ENCODE results near the gene ASB3.
"Not testable (repeated sequence)": the region's sequence is repeated elsewhere in the genome, so short reads cannot be mapped to it uniquely, and the experiment has no call there.

ASB3 gene

DNA sequence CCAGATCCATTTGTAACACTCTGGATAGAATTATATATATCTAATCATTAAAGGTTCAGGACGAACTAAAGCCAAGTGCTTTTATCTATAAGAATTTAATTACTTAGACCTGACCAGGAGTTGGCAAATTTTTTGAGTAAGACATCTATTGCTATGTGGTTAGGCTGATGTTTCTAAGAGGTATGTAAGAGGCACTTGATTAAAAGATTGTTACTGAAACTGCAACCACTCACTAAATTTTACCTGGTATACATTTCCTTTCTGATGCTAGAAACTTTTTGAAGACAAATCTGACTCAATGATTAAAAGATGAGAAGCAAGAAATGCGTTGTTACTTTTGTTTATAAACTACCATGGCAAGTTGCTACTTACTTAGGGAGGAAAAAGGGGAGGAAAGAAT is 95.9 kb downstream of the ASB3 start:
- Histone ChIP-seq H3K4me1 (ENCODE audit: control insufficient read depth, low read depth, low read length) (no peaks in the 10 kb centered on the region), H3K27ac (ENCODE audit: low read length) (no peak overlapping the region), H3K36me3 (ENCODE audit: control insufficient read depth, low read depth, low read length) (no peaks in the 10 kb centered on the region), H3K9me3 (ENCODE audit: control insufficient read depth, low read depth, low read length) (no peaks in the 10 kb centered on the region), H3K4me3 (ENCODE audit: low read length) (no peak overlapping the region), H3K27me3 (ENCODE audit: control insufficient read depth, insufficient read depth, low read length) (no peaks in the 10 kb centered on the region), H3K9ac (ENCODE audit: low read length) (no peak overlapping the region)

DNA sequence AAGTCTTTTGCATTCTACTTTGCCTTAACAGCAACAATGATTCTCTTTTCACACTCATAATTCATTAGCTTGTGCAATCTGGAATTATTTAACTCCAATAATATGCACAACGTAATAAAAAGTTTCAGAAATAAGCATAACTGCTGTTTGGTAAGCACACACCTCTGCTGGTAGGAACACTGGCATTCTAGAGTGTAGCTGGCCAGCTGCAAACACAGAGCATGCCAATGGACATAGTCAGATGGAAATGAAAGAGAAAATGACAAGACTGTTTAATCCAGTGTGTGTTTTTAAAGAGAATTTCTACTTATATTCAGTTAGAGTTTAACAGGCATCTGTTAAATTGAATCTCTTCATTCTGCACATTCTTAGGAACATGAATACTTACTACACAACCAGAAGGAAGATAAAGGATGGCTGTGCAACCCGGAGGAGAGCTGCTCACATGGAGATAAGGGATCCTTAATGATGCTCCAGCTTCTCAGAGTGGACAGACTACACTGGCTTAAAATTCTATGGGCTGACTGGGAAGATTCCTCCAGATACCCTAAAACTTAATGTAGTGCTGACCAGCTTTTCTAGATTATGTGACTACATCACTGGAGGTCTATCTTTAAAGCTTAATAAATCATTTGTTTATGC is 113.8 kb downstream of the ASB3 start:
- no peaks in the 10 kb centered on the region for H3K27me3 ChIP-seq (ENCODE audit: control insufficient read depth, insufficient read depth, low read length)
- no peaks in the 10 kb centered on the region for H3K36me3 ChIP-seq (ENCODE audit: control insufficient read depth, low read depth, low read length)
- H3K27ac ChIP-seq (ENCODE audit: low read length), result no peak overlapping the region
- H3K4me3 ChIP-seq (ENCODE audit: low read length), result no peak overlapping the region
- H3K9me3 ChIP-seq (ENCODE audit: control insufficient read depth, low read depth, low read length), result no peaks in the 10 kb centered on the region
- no peak overlapping the region for H3K9ac ChIP-seq (ENCODE audit: low read length)
- no peaks in the 10 kb centered on the region for H3K4me1 ChIP-seq (ENCODE audit: control insufficient read depth, low read depth, low read length)

- Histone ChIP-seq H3K36me3 (ENCODE audit: control insufficient read depth, low read depth, low read length) (no peaks in the 10 kb centered on the region), H3K27me3 (ENCODE audit: control insufficient read depth, insufficient read depth, low read length) (no peaks in the 10 kb centered on the region), H3K27ac (ENCODE audit: low read length) (no peak overlapping the region), H3K9ac (ENCODE audit: low read length) (no peak overlapping the region), H3K4me3 (ENCODE audit: low read length) (no peak overlapping the region), H3K9me3 (ENCODE audit: control insufficient read depth, low read depth, low read length) (no peaks in the 10 kb centered on the region), H3K4me1 (ENCODE audit: control insufficient read depth, low read depth, low read length) (no peaks in the 10 kb centered on the region)
These were observed 116.4 kb downstream of the ASB3 start for GRCh38 chr2:53670331-53670730.

GRCh38 chr2:53668624-53669026 is 118.1 kb downstream of the ASB3 start:
- no peak overlapping the region for H3K4me3 ChIP-seq (ENCODE audit: low read length)
- H3K36me3 ChIP-seq (ENCODE audit: control insufficient read depth, low read depth, low read length), result no peaks in the 10 kb centered on the region
- H3K4me1 ChIP-seq (ENCODE audit: control insufficient read depth, low read depth, low read length), result no peaks in the 10 kb centered on the region
- no peak overlapping the region for H3K27ac ChIP-seq (ENCODE audit: low read length)
- no peaks in the 10 kb centered on the region for H3K27me3 ChIP-seq (ENCODE audit: control insufficient read depth, insufficient read depth, low read length)
- H3K9ac ChIP-seq (ENCODE audit: low read length), result no peak overlapping the region
- H3K9me3 ChIP-seq (ENCODE audit: control insufficient read depth, low read depth, low read length), result no peaks in the 10 kb centered on the region

DNA sequence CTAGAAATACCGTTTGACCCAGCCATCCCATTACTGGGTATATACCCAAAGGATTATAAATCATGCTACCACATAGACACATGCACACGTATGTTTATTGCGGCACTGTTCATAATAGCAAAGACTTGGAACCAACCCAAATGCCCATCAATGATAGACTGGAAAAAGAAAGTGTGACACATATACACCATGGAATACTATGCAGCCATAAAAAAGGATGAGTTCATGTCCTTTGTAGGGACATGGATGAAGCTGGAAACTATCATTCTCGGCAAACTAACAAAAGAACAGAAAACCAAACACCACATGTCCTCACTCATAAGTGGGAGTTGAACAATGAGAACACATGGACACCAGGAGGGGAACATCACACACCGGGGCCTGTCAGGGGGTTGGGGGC is 119.6 kb downstream of the ASB3 start:
- H3K9ac ChIP-seq (ENCODE audit: low read length); H3K4me1 ChIP-seq (ENCODE audit: control insufficient read depth, low read depth, low read length); H3K36me3 ChIP-seq (ENCODE audit: control insufficient read depth, low read depth, low read length); H3K27me3 ChIP-seq (ENCODE audit: control insufficient read depth, insufficient read depth, low read length); H3K27ac ChIP-seq (ENCODE audit: low read length); H3K4me3 ChIP-seq (ENCODE audit: low read length); H3K9me3 ChIP-seq (ENCODE audit: control insufficient read depth, low read depth, low read length): not testable (repeated sequence)

DNA sequence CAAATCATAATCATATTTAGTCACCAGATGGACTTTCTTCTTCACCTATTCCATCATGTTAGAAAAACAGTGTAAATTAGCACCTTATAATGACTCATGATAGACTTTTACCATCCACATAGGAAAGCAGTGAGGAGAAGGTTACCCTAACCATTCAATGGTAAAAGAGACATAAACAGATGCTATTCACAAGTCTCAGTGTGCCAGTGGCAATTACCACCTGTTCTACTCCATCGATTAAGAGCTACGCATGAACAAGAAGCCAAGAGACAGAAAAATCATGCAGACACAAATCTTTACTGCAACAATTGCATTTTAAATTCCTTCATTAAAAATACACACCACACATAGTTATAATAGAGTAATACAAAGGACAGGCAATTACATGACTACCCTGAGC is 125.9 kb downstream of the ASB3 start:
- Histone ChIP-seq H3K27ac (ENCODE audit: low read length) (no peak overlapping the region), H3K27me3 (ENCODE audit: control insufficient read depth, insufficient read depth, low read length) (no peaks in the 10 kb centered on the region), H3K9ac (ENCODE audit: low read length) (no peak overlapping the region), H3K36me3 (ENCODE audit: control insufficient read depth, low read depth, low read length) (no peaks in the 10 kb centered on the region), H3K4me3 (ENCODE audit: low read length) (no peak overlapping the region), H3K4me1 (ENCODE audit: control insufficient read depth, low read depth, low read length) (no peaks in the 10 kb centered on the region), H3K9me3 (ENCODE audit: control insufficient read depth, low read depth, low read length) (no peaks in the 10 kb centered on the region)

- not testable (repeated sequence) for H3K4me3 ChIP-seq (ENCODE audit: low read length); H3K36me3 ChIP-seq (ENCODE audit: control insufficient read depth, low read depth, low read length); H3K9me3 ChIP-seq (ENCODE audit: control insufficient read depth, low read depth, low read length); H3K27me3 ChIP-seq (ENCODE audit: control insufficient read depth, insufficient read depth, low read length); H3K4me1 ChIP-seq (ENCODE audit: control insufficient read depth, low read depth, low read length); H3K27ac ChIP-seq (ENCODE audit: low read length); H3K9ac ChIP-seq (ENCODE audit: low read length)
These were observed 128.3 kb downstream of the ASB3 start for GRCh38 chr2:53658474-53658873.

- no peaks in the 10 kb centered on the region for H3K9me3 ChIP-seq (ENCODE audit: control insufficient read depth, low read depth, low read length)
- no peaks in the 10 kb centered on the region for H3K27me3 ChIP-seq (ENCODE audit: control insufficient read depth, insufficient read depth, low read length)
- no peak overlapping the region for H3K9ac ChIP-seq (ENCODE audit: low read length)
- no peak overlapping the region for H3K27ac ChIP-seq (ENCODE audit: low read length)
- no peak overlapping the region for H3K4me3 ChIP-seq (ENCODE audit: low read length)
- H3K4me1 ChIP-seq (ENCODE audit: control insufficient read depth, low read depth, low read length), result no peaks in the 10 kb centered on the region
- no peaks in the 10 kb centered on the region for H3K36me3 ChIP-seq (ENCODE audit: control insufficient read depth, low read depth, low read length)
These were observed 131.5 kb downstream of the ASB3 start for GRCh38 chr2:53655256-53655655.

- no peaks in the 10 kb centered on the region for H3K36me3 ChIP-seq (ENCODE audit: control insufficient read depth, low read depth, low read length)
- no peak overlapping the region for H3K4me3 ChIP-seq (ENCODE audit: low read length)
- no peak overlapping the region for H3K9ac ChIP-seq (ENCODE audit: low read length)
- H3K27ac ChIP-seq (ENCODE audit: low read length), result no peak overlapping the region
- H3K27me3 ChIP-seq (ENCODE audit: control insufficient read depth, insufficient read depth, low read length), result no peaks in the 10 kb centered on the region
- no peaks in the 10 kb centered on the region for H3K9me3 ChIP-seq (ENCODE audit: control insufficient read depth, low read depth, low read length)
- H3K4me1 ChIP-seq (ENCODE audit: control insufficient read depth, low read depth, low read length), result no peaks in the 10 kb centered on the region
These were observed 132.4 kb downstream of the ASB3 start for GRCh38 chr2:53654396-53654795.

- Histone ChIP-seq H3K4me1 (ENCODE audit: control insufficient read depth, low read depth, low read length) (no peaks in the 10 kb centered on the region), H3K9me3 (ENCODE audit: control insufficient read depth, low read depth, low read length) (no peaks in the 10 kb centered on the region), H3K36me3 (ENCODE audit: control insufficient read depth, low read depth, low read length) (no peaks in the 10 kb centered on the region), H3K9ac (ENCODE audit: low read length) (no peak overlapping the region), H3K27ac (ENCODE audit: low read length) (no peak overlapping the region), H3K4me3 (ENCODE audit: low read length) (no peak overlapping the region), H3K27me3 (ENCODE audit: control insufficient read depth, insufficient read depth, low read length) (no peaks in the 10 kb centered on the region)
These were observed 134.6 kb downstream of the ASB3 start for GRCh38 chr2:53652131-53652530.

DNA sequence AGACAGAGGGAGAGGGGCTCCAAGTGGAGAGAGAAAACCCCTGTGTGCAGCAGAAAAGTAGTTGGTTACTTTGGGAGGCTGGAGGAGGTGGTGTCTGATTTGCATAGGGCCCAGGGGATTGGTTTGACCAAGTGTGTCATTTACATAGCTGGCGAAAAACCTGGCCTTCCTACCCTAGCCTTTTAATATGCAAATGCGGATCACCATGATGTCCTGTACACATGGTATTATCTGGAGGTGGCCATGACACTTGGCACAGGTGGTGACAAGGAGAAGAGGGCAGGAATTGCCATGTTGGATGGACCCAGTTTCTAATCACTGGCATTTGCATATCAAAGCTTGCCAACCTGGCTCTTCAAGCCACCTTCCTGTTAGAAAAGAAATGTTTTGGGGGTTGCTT is 140.0 kb downstream of the ASB3 start:
- Histone ChIP-seq H3K4me3 (ENCODE audit: low read length) (no peak overlapping the region), H3K27me3 (ENCODE audit: control insufficient read depth, insufficient read depth, low read length) (no peaks in the 10 kb centered on the region), H3K27ac (ENCODE audit: low read length) (no peak overlapping the region), H3K9ac (ENCODE audit: low read length) (no peak overlapping the region), H3K36me3 (ENCODE audit: control insufficient read depth, low read depth, low read length) (no peaks in the 10 kb centered on the region), H3K4me1 (ENCODE audit: control insufficient read depth, low read depth, low read length) (peaks cover 4% of the 10 kb centered on the region), H3K9me3 (ENCODE audit: control insufficient read depth, low read depth, low read length) (no peaks in the 10 kb centered on the region)

- Histone ChIP-seq H3K9me3 (ENCODE audit: control insufficient read depth, low read depth, low read length) (no peaks in the 10 kb centered on the region), H3K4me1 (ENCODE audit: control insufficient read depth, low read depth, low read length) (peaks cover 16% of the 10 kb centered on the region), H3K27ac (ENCODE audit: low read length) (no peak overlapping the region), H3K4me3 (ENCODE audit: low read length) (peak overlapping the region; percentile 21), H3K36me3 (ENCODE audit: control insufficient read depth, low read depth, low read length) (no peaks in the 10 kb centered on the region), H3K27me3 (ENCODE audit: control insufficient read depth, insufficient read depth, low read length) (no peaks in the 10 kb centered on the region), H3K9ac (ENCODE audit: low read length) (no peak overlapping the region)
These were observed 145.5 kb downstream of the ASB3 start for GRCh38 chr2:53641290-53641689.

Data from iPS-18a (cell line).